GM19438 (cell line): ENCODE results near the gene LRRN4CL.
"Not testable (repeated sequence)": the region's sequence is repeated elsewhere in the genome, so short reads cannot be mapped to it uniquely, and the experiment has no call there.

Experiments
- ATAC-seq: cut with Tn5 transposase; IDR thresholded peaks from one replicate; pipeline ENCODE4 v1.9.1; 2021; ENCODE audit warnings: low read depth; ENCODE audit not compliant: unreplicated experiment

LRRN4CL gene

GRCh38 chr11:62689421-62690183 is at the start of gene LRRN4CL:
TSS of gene LRRN4CL (minus strand) at chr11:62689530. CDS start at chr11:62688508, 1,022 bp downstream.
- ATAC-seq = no peak

GRCh38 chr11:62737196-62737595 is 47.9 kb upstream of the LRRN4CL start:
- no peak for ATAC-seq

DNA sequence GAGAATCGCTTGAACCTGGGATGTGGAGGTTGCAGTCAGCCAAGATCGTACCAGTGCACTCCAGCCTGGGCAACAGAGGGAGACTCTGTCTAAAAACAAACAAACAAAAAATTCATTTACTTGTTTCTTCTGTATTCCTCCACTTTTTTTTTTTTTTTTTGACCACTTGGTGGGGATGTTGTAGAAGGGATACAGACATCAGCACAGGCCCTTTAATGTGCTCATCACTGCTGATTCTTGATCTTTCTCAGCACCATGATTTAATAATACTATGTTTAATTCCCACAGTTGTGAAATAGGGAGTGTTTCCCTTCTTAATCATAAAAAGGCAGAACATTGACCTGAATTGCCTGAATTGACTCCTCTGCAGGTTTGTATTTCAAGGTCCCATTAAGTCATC is 43.5 kb upstream of the LRRN4CL start:
- ATAC-seq = no peak

DNA sequence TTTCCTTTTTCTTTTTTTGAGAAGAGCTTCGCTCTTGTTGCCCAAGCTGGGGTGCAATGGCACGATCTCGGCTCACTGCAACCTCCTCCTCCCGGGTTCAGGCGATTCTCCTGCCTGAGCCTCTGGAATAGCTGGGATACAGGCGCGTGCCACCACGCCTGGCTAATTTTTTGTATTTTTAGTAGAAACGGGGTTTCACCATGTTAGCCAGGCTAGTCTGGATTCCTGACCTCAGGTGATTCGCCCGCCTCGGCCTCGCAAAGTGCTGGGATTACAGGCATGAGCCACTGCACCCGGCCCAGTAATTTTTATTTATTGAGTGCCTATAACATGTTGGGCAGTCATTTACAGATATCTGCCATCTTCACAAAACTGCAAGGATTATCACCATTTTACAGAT is 40.7 kb upstream of the LRRN4CL start:
- ATAC-seq = not testable (repeated sequence)

GRCh38 chr11:62728171-62728988 is 39.0 kb upstream of the LRRN4CL start, which contains the start of gene TTC9C:
TSS of gene TTC9C (plus strand) at chr11:62728486. CDS start at chr11:62728849, 363 bp downstream.
- ATAC-seq = peak; percentile 24

- ATAC-seq = peak; percentile 51
Observed at GRCh38 chr11:62727872-62728170, 38.5 kb upstream of the LRRN4CL start.

DNA sequence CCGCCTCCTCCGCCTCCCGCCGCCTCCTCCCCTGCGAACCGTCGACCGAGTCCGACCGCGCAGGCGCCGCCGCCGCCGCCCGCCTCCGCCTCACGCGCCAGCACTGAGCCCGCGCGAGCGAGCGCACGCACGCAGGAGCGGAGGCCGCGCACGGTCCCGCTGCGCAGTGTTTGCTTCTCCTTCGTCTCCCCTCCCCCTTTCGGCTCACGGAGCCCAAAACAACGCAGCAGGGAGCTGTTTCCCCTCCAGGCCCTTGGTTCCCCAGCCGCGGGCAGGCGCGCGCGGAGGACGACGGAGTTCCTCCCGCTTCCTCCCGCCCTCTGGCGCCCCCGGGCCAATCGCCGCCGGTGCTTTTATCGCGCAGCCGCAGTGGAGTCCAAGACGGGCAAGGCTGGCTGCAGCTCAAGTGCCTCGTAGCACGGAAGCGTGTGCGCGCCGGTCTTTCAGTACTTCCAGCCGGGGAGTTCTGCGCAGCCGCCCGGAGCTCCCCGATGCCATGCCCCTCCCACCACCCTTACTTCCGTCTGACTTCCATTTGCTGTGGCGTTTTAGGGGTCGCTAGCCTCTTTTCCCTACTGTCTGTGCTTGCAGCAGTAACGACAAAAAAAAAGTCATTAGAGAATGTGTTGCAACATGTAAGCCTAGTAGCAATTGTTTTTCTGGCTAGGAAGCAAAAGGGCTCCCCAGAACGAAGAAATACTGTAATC is 38.0 kb upstream of the LRRN4CL start, which contains the start of gene HNRNPUL2:
HNRNPUL2 (minus strand) TSS at position 293 of the 707 bp plus-strand sequence. CDS start 301 bp downstream, outside the sequence.
- ATAC-seq = peak; percentile 66

GRCh38 chr11:62726915-62727164 is 37.5 kb upstream of the LRRN4CL start:
- ATAC-seq = no peak

DNA sequence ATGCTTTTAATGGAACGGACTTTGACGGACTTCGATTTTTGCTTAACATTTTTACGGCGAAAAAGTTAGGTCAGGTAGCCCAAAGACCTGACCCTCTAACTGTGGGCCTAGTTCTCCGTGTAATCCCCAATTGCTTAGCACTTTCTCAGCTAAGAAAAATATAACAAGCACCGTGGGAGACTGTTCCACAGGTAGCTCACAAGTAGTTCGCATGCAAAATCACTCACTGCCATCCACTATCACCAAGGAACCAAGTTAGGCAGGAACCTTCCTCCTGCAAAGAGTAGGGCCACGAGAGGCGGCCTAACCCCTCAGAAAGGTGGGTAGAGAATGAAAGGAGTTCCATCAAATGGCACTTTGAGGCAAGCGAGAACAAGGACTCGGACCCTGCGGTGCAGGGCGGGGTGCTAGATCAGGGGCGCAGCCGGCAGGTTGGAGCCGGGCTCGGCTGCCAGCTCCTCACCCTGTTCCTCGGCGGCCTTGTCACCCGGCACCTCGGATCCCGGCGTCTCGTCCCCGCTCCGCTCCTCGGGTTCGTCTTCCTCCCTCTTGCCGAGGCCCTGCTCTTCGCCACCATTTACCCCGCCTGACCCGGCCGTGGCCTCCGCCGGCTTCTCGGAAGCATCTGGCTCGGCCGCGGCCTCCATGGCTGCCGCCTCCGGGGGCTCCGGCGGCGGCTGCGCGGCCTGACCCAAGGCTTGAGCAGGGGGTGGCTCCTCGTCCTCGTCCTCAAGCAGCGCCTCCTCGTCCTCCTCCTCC is 37.0 kb upstream of the LRRN4CL start:
- no peak for ATAC-seq

GRCh38 chr11:62725646-62726045 is 36.3 kb upstream of the LRRN4CL start:
- ATAC-seq = no peak

GRCh38 chr11:62724171-62724570 is 34.8 kb upstream of the LRRN4CL start:
- ATAC-seq = no peak

- ATAC-seq = no peak
Observed at GRCh38 chr11:62721994-62722393, 32.7 kb upstream of the LRRN4CL start.

- no peak for ATAC-seq
Observed at GRCh38 chr11:62719302-62719978, 30.1 kb upstream of the LRRN4CL start.

DNA sequence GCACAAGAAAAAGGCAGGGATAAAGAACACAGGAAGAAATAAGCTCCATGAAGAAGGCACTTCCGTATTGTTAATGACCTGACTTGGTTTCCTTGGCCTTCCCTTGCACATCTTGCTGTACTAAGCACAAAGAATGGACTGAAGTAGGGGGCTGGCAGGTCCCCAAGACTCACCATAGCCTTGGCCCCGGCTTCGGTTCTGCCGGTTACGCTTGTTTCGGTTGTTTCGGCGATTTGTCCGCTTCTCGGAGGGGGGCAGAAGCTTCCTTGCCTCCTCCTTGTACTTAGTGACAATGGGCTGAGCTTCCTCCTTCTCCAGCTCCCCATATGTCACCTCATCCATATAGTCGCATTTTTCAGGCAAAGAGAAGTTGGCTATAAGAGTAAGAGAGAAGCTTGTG is 27.5 kb upstream of the LRRN4CL start:
- ATAC-seq = no peak

GRCh38 chr11:62716206-62716605 is 26.9 kb upstream of the LRRN4CL start:
- no peak for ATAC-seq

DNA sequence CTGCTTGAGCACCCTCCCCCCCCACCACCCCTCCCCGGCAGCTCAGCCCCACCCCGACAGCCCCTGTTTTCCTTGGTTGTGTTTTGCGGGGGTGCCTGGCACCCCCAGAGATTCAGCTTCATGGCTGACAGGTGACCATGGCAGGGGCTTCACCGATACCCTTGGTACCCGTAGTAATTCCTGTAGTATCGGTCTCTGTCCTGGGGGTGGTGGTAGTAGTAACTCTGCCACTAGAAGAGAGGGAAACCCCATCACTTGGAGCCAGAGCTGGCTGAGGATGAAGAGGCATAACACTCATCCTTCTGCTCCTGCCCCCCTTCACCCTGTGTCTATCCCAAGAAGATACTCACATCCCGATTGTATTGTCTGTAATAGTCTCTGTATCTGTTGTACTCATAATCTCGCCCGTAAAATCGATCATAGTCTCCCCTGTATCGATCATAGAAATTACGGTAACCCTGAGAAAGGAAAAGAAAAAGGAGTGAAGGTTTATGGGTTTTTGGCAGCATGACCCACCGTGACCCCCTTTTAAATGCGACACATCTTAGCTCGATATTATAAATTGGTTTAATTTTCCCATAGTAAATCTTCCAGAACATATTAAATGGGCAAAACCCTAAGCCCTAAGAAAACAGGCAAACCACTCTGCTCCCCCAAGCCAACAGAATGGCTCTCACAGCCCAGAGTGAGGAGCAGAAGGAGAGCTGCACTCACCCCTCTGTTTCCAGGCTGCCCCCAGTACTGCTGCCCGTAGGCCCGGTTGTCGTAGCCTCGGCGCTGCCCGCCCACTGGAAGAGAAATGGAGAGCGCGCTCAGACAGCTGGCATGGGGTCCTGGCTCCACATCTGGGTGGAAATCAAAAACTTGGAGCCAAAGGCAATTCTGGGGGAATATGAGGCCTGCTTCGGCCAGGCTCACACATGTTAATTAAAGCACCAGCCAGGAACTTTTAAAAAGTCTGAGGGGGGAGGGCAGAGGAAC is 26.1 kb upstream of the LRRN4CL start:
- ATAC-seq = no peak

DNA sequence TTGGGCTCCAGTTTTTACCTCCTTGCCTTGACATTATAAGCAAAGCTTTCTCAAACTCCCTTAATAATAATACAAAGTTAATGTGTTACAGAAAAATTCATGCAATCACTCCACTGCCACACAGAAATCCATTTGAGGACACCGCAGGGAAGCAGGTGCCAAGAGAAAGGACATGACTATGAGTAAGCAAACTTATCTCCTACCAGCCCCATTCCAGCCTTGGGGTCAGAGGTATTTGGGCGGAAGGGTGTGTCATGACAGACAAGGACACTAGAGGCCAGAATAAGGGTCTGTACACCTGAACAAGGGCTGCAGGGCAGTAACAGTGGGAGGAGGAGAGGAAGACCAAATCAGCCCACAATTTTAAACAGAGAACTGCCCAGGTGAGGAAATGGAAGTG is 24.0 kb upstream of the LRRN4CL start:
- no peak for ATAC-seq

DNA sequence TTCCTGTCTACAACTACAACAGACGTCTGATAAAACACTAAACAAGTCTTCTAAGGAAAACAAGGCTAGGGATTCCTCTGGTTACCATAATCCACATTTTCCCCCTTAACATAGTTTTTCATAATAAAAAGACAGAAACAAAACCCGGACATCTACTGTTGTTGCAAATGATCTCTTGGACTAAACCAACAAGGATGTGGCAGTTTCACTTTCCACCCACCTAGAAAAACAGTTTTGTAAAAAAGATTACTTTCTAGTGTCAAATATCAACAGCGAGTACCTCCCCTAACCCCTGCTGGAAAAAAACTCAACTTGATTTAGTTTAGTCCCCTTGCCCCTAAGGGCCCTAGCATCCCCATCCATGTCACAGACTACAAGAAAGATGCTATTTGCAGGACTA is 23.5 kb upstream of the LRRN4CL start:
- no peak for ATAC-seq

- ATAC-seq = no peak
Observed at GRCh38 chr11:62712276-62712812, 23.0 kb upstream of the LRRN4CL start.
